Endothelial cell of umbilical vein (primary cell): ENCODE data around the gene PEX3. TPM values are rescaled to one million over a fixed set of nuclear protein-coding genes. Genes with fewer than 3 reads are reported as not detected.

Experiments used
- BruUV-seq: library from RNA; stranded (reverse); fragments of 400-500 nt; replicated peaks from 2 replicates; lab custom pipeline; 2021; lab: Mats Ljungman, UMichigan
- CTCF ChIA-PET: fragments of 300-600, 350-600 bp; sonication (Branson Sonifier 250); formaldehyde crosslinking; loops from one replicate; lab custom pipeline; 2021; ENCODE audit warnings: antibody characterized with exemption, inconsistent platforms; lab: Charles Lee
- POLR2A ChIA-PET: fragments of 300-600, 350-600 bp; sonication (Branson Sonifier 250); formaldehyde crosslinking; loops from one replicate; lab custom pipeline; 2021; ENCODE audit warnings: antibody characterized with exemption, inconsistent platforms; lab: Charles Lee
- DNase-seq: peaks from one replicate; pipeline ENCODE4 v3.0.0-alpha.2; 2011; ENCODE audit warnings: low read depth, low spot score
- FAIRE-seq: peaks from 2 replicates; lab custom pipeline; 2011; peaks lifted over from hg19 to GRCh38; lab: Jason Lieb, UNC
- H2AFZ ChIP-seq: 2 replicates; pipeline ENCODE4 v1.6.0; 2012; ENCODE audit warnings: low read depth, low read length, control low read depth, inconsistent platforms
- H3K27ac ChIP-seq: 2 replicates; pipeline ENCODE4 v1.5.1; 2011; ENCODE audit warnings: low read depth, mild to moderate bottlenecking, control low read depth, low read length, moderate library complexity; ENCODE audit not compliant: insufficient read depth
- H3K27me3 ChIP-seq, 2 experiments: 2 replicates each; pipeline versions ENCODE4 v1.6.0 to v1.6.1; 2011; ENCODE audit warnings: low read length in 2 of 2, mixed read lengths in 1 of 2; ENCODE audit not compliant: control insufficient read depth in 2 of 2, insufficient read depth in 2 of 2
- H3K36me3 ChIP-seq, 2 experiments: 2 replicates in 1 of 2; 3 replicates in 1 of 2; pipeline ENCODE4 v1.5.1; 2011; ENCODE audit warnings: low read length in 2 of 2, mild to moderate bottlenecking in 1 of 2, moderate library complexity in 1 of 2; ENCODE audit not compliant: control insufficient read depth in 2 of 2, insufficient read depth in 2 of 2; ENCODE audit errors: extremely low read depth in 1 of 2
- H3K4me1 ChIP-seq: 3 replicates; pipeline ENCODE4 v1.5.1; 2011; ENCODE audit warnings: mild to moderate bottlenecking, low read length; ENCODE audit not compliant: control insufficient read depth, insufficient read depth; ENCODE audit errors: extremely low read depth
- H3K4me2 ChIP-seq: 2 replicates; pipeline ENCODE4 v1.6.1; 2011; ENCODE audit warnings: low read length, control low read depth, mixed read lengths; ENCODE audit not compliant: insufficient read depth
- H3K4me3 ChIP-seq, 3 experiments: fragments of 200-600 bp in 1 of 3; sonication (generic), shearing (Covaris generic) in 1 of 3; replicated peaks in 1 of 3; 2 replicates each; pipeline ENCODE4 v1.5.1; 2011 to 2016; ENCODE audit warnings: control low read depth in 3 of 3, low read length in 3 of 3, mild to moderate bottlenecking in 2 of 3, inconsistent platforms in 1 of 3, low read depth in 1 of 3, moderate library complexity in 1 of 3; ENCODE audit not compliant: insufficient read depth in 1 of 3
- H3K79me2 ChIP-seq: 2 replicates; pipeline ENCODE4 v1.6.0; 2012; ENCODE audit warnings: low read length, inconsistent platforms; ENCODE audit not compliant: control insufficient read depth, insufficient read depth
- H3K9ac ChIP-seq: replicated peaks from 2 replicates; pipeline ENCODE3; 2011; ENCODE audit warnings: low read length, control low read depth; ENCODE audit not compliant: insufficient read depth; ENCODE audit errors: extremely low read depth
- H3K9me1 ChIP-seq: replicated peaks from 3 replicates; pipeline ENCODE4 v1.6.0; 2011; ENCODE audit warnings: mild to moderate bottlenecking, low read length; ENCODE audit not compliant: control insufficient read depth, insufficient read depth; ENCODE audit errors: extremely low read depth
- H3K9me3 ChIP-seq: replicated peaks from 2 replicates; pipeline ENCODE4 v1.5.1; 2012; ENCODE audit warnings: low read length, inconsistent platforms; ENCODE audit not compliant: control insufficient read depth, insufficient read depth
- H4K20me1 ChIP-seq: replicated peaks from 2 replicates; pipeline ENCODE3; 2011; ENCODE audit warnings: mild to moderate bottlenecking, low read length; ENCODE audit not compliant: control insufficient read depth, insufficient read depth; ENCODE audit errors: extremely low read depth
- EZH2 ChIP-seq: IDR thresholded peaks from 2 replicates; pipeline ENCODE4 v1.6.1; 2012; ENCODE audit warnings: borderline replicate concordance, low read depth, mild to moderate bottlenecking, moderate library complexity, low read length, inconsistent platforms; ENCODE audit not compliant: severe bottlenecking
- FOS ChIP-seq: IDR thresholded peaks from 2 replicates; pipeline ENCODE4 v1.6.1; 2011; ENCODE audit warnings: mild to moderate bottlenecking, low read length, moderate library complexity, borderline replicate concordance; ENCODE audit not compliant: insufficient read depth
- GATA2 ChIP-seq: IDR thresholded peaks from 2 replicates; pipeline ENCODE4 v1.7.0; 2011; ENCODE audit warnings: low read depth, mild to moderate bottlenecking, moderate library complexity, mixed read lengths, low read length; ENCODE audit not compliant: insufficient read length, insufficient read depth
- JUN ChIP-seq: IDR thresholded peaks from 2 replicates; pipeline ENCODE4 v1.6.1; 2011; ENCODE audit warnings: borderline replicate concordance, low read depth; ENCODE audit not compliant: insufficient read length, insufficient read depth
- MYC ChIP-seq: IDR thresholded peaks from one replicate; pipeline ENCODE4 v1.6.1; 2011; ENCODE audit warnings: mild to moderate bottlenecking, low read depth, low read length
- POLR2A ChIP-seq: IDR thresholded peaks from 2 replicates; pipeline ENCODE4 v1.6.1; 2012; ENCODE audit warnings: low read depth, mild to moderate bottlenecking, control low read depth, low read length
- POLR2AphosphoS5 ChIP-seq: IDR thresholded peaks from 2 replicates; pipeline ENCODE4 v1.6.1; 2012; ENCODE audit warnings: low read depth, mild to moderate bottlenecking, control low read depth, low read length, moderate library complexity; ENCODE audit not compliant: insufficient read depth
- dilution Hi-C: fragments of 300-500 bp; cut with MboI; formaldehyde crosslinking; loops from one replicate; pipeline ENCODE4 v1.15.0; 2019; ENCODE audit warnings: low sequenced_read_pairs; ENCODE audit not compliant: extremely low pct_ligation_motif_present
- intact Hi-C: fragments of 100-400 bp; cut with micrococcal nuclease; formaldehyde crosslinking; loops from one replicate; pipeline ENCODE4 v1.10.0; 2022
- polyA plus RNA-seq, 4 experiments: library from polyadenylated mRNA; depleted of rRNA in 3 of 4; stranded (reverse) in 3 of 4; unstranded in 1 of 4; fragments of >200 nt; gene quantifications; 2 replicates each; pipeline versions ENCODE4 v1.2.1 to v1.2.3, GENCODE V29; 2011 to 2012; ENCODE audit warnings: missing spikeins in 1 of 4
- total RNA-seq: library from RNA; stranded (reverse); gene quantifications from 2 replicates; pipeline ENCODE4 v1.2.3, GENCODE V29; 2021
- TF ChIP-seq, protein P1 (sequence below): IDR thresholded peaks from 2 replicates; pipeline ENCODE4 v1.6.1; 2011; ENCODE audit not compliant: insufficient read depth, insufficient read length
- TF ChIP-seq, protein P2 (sequence below), 2 donors: IDR thresholded peaks; 1 replicate in 1 of 2; 2 replicates in 1 of 2; pipeline ENCODE4 v1.5.1; 2011; ENCODE audit warnings: low read length in 2 of 2, mild to moderate bottlenecking in 2 of 2, moderate library complexity in 2 of 2, control low read depth in 1 of 2, inconsistent platforms in 1 of 2, low read depth in 1 of 2; ENCODE audit not compliant: insufficient read depth in 1 of 2; ENCODE audit errors: extremely low read depth in 1 of 2

Gene PEX3
- total and polyA plus RNA-seq, 2 donors (not counting 3 experiments of a cell fraction or from before 2014, with no cell fraction given) = 8.7 to 21.7 TPM

DNA sequence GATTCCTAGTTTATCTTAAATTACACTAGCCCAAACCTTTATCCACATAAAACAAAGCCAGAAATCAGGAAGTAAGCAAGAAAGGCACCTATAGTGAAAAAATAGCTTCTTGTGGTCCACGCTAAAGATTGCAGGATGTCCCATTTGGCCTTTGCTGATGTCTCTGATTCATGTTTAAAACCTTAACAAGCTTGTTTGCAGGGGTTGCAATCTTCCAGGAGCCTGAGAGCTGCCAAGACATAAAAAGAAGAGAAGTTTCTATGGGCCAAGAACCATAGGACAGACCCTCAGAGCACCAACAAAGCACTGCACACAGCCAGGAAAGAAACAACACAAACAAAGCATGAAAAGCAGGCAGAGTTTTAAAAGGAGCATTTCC is 49.5 kb upstream of the PEX3 start:
- no peak overlapping the region for H3K4me3 ChIP-seq
- no TSS peak for BruUV-seq
- dilution Hi-C loops (no loop called here), intact Hi-C loops (no loop called here)
- DNase-seq (no peak), FAIRE-seq (no peak)
- peaks cover 2% of the 10 kb centered on the region for H3K4me1 ChIP-seq
- no peak overlapping the region for H3K4me2 ChIP-seq
- H3K9me1 ChIP-seq = no peaks in the 10 kb centered on the region
- H2AFZ ChIP-seq = no peak overlapping the region
- TF ChIP-seq POLR2A (no peak), EZH2 (no peak), POLR2AphosphoS5 (no peak), FOS (no peak), MYC (no peak), JUN (no peak), GATA2 (no peak)
- TF ChIP-seq, protein P1, sequence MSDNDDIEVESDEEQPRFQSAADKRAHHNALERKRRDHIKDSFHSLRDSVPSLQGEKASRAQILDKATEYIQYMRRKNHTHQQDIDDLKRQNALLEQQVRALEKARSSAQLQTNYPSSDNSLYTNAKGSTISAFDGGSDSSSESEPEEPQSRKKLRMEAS = no peak
- TF ChIP-seq, protein P2, sequence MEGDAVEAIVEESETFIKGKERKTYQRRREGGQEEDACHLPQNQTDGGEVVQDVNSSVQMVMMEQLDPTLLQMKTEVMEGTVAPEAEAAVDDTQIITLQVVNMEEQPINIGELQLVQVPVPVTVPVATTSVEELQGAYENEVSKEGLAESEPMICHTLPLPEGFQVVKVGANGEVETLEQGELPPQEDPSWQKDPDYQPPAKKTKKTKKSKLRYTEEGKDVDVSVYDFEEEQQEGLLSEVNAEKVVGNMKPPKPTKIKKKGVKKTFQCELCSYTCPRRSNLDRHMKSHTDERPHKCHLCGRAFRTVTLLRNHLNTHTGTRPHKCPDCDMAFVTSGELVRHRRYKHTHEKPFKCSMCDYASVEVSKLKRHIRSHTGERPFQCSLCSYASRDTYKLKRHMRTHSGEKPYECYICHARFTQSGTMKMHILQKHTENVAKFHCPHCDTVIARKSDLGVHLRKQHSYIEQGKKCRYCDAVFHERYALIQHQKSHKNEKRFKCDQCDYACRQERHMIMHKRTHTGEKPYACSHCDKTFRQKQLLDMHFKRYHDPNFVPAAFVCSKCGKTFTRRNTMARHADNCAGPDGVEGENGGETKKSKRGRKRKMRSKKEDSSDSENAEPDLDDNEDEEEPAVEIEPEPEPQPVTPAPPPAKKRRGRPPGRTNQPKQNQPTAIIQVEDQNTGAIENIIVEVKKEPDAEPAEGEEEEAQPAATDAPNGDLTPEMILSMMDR (IDR thresholded peaks at IDR 0.05; ENCODE audit: extremely low read depth in 1 of 2, insufficient read depth in 1 of 2, low read depth in 1 of 2, low read length in 2 of 2) = no peak
- H3K27me3 ChIP-seq = no peaks in the 10 kb centered on the region
- H3K27ac ChIP-seq = no peak overlapping the region
- POLR2A ChIA-PET = no interaction called here
- no peaks in the 10 kb centered on the region for H3K79me2 ChIP-seq
- CTCF ChIA-PET = interaction anchor here (0.7 to 1.9 kb wide), 5 partner anchors 13 to 156 kb away, joined by 3 to 5 read pairs (median 3); no protein-coding TSS in a partner anchor
- H3K36me3 ChIP-seq = no peaks in the 10 kb centered on the region
- no peak overlapping the region for H3K9ac ChIP-seq
- H3K9me3 ChIP-seq = no peaks in the 10 kb centered on the region
- H4K20me1 ChIP-seq = no peaks in the 10 kb centered on the region
